Measurements from ENCODE around the gene AKNA.

The AKNA gene

DNA sequence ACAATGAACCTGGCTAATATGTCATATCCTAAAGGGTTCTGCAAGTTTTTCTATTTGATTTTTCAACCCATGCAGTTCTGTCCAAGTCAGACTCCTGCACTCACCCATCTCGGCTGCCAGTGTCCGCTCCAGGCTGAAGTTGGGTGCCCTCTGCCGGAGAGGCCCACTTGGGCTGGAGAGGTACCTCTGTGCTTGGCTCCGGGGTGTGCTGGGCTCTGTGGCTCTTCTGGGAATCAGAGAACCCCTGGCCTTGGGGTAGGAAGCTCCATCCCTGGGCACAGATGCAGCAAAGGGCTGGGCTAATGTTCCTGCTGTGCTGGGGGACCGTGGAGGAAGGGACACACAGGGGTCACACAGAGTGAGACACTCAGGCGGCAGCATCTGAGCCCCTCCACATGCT lies 32.0 kb downstream of the AKNA start:
- no peak for DNase-seq

DNA sequence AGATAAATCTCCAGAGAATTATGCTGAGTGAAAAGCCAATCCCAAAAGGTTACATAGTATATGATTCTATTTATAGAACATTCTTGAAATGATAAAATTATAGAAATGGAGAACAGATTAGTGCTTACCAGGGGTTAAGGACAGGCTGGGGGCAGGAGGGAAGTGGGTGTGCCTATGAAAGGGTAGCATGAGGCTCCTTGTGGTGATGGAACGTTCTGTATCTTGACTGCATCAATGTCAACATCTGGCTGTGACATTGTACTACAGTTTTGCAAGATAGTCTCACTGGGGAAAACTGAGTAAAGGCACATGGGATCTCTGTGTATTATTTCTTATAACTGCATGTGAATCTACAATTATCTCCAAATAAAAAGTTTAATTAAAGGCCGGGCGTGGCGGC lies 35.9 kb downstream of the AKNA start:
- no peak for DNase-seq

- DNase-seq, result no peak
These were observed 37.0 kb downstream of the AKNA start for GRCh38 chr9:114350636-114351401.

DNA sequence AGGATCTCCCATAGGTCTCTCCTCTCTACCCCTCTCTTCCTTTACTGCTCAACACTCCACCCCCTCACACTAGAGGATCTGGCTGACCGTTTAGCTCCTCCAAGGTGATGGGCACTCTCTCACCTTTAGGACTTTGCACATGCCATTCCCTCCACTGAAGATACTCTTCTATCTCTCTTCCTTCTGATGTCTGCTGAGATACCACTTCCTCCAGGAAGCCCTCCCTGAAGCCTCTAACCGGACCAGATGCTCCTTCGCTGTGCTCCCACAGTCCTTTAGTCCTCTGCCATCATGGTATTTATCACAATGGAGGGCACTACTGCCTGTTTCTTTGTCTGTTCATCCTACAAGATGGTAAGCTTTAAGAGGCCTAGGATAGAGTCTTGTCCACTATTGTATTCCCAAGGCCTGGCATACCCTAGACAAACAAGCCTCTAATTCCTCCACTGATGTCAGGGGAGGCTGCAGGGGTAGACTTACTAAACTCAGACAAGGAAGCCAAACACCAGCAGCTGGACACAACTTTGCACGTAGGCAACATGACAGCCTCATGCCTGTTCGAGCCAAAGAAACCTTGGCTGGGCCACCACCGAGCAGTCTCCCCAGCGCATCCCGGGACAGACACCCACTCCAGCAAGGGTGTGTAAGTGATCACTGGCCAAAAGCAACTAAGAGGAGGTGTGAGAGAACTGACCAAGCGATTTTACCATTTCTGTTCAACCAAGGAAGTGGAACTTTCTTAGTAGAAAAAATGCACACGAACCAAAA lies 37.9 kb downstream of the AKNA start:
- no peak for DNase-seq

DNA sequence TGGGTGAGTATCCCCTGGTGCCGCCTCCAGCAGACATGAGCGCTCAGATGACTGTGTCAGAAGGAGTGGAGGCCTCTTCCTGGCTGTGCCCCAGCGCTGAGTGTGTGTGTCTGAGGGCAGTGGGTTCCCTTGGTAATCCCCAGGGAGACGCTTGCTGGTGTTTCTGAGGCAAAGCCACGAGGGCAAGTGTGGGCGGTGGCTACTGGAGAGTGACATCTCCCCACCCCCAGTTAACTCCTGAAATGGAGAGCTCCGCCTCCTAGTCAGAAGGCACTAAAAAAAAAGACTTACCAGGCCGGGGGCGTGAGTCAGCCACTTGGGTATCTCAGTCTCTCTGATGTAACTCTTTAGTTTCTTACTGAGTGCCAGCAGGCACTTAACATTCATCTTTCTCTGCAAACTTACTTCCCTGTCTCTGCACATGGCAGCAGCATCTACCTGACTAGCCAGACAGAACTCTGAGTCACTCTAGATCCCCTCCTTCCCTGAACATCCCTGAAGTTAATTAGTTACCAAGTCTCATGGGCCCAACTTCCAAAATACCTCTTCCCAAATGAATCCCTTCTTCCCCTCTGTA lies 38.8 kb downstream of the AKNA start:
- DNase-seq, result peak; percentile 99

DNA sequence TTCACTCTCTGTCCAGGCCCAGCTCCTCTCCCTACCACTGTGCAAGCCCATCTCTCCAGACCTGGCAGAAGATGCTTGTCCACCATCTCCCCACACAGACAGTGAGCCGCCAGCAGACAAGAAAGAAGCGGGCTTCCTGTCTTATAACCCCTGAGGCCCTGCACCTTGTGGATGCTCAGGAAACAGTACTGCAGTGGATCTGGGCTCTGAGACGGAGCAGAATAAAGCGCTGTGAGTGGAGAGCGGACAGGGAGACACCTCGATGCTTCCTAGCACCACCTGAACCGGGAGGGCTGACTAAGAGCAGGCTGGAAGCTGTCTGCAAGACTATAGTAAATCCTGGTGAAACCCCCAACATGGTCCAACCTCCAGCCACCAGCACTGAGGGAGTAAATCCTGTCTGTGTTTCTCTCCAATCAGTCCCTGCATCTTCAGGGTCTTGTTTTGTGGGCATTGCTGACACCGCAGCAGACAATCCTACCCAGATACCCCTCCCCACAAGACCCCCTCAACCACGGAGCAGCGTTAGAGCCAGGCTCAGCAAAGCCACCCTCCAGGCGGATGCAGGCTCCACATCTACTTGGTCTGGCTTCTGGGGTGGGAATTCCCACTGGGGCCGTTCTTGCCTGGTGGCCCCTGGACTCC lies 39.4 kb downstream of the AKNA start:
- no peak for DNase-seq

DNA sequence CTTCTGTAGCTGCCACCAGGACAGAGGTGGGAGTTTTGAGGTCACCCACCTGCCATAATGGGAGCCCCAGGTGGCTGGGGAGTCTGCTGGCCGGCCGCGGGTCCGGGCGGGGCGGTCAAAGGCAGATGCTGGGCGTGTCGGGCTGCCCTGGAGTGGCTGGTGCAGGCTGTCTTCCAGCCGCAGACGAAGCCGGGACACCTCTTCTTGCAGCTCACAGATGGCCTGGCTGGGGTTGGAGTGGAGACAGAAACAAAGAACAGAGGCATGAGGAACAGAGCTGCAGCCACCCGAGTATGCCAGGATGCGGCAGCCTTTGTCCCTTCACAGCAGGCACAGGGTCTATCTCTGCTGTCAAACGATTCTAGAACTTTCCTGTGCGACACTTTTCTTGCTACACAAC lies 40.1 kb downstream of the AKNA start:
- DNase-seq, result no peak

GRCh38 chr9:114346146-114346545 lies 41.6 kb downstream of the AKNA start:
- no peak for DNase-seq

DNA sequence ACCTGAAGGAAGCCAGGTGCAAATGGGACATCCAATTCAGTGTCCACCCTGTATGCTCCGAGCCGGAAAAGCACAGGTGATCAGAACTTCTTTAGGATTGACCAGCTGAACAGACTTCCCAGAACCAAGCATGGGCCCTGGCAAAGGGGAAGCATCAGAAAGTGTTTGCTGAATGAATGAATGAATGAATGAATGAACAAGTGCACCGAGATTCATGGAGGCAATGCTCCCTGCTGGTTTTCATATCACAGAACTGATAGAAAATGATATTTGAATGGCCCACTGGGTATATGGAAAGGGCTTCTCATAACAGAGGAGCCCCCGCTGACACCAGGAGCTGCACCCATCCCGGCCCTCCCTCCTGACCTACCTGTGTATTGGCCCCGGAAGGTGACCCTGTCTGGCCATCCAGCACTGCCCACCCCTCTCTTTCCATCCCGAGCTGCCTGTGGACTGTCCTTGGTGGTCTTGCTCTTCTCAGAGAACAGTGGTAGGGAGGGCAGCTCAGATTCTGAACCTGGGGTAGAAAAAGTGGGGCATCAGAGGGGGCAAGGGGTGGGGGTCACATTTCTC lies 42.2 kb downstream of the AKNA start:
- no peak for DNase-seq

DNA sequence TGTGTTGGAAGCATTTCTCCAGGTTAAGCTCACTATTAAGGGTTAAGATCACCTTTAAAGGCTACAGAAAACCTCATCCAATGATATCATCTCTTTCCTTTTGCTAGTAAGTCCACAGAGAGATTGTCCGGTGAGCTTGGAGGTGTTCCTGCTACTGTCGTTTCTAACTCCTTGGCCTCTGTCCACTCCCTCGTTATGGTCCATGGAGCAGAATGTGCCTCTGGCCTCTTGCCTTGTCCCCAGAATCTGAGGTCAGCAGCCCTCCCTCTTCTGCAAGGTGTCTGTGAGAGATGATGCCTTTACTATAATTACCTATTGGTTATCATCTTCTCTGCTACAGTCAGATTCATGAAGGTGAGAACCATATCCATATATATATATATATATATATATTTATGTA lies 43.1 kb downstream of the AKNA start:
- DNase-seq, result no peak

DNA sequence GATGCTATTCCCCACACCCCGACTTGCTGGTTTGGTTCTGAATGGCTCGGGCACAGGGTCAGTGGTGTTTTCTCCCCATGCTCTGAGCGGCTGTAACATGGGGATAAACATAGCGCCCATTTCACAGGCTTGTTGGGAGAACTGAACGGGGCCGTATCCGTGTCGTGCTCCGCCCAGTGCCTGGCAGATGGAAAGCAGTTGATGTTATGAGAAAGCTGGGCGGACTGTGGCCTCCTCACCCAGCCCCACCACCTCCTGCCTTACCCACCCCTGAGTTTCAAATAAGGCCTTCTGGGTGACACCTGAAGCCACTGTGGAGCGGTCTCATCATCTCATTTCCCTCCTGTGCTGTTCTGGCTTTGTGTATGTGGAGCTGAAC lies 43.6 kb downstream of the AKNA start:
- no peak for DNase-seq

DNA sequence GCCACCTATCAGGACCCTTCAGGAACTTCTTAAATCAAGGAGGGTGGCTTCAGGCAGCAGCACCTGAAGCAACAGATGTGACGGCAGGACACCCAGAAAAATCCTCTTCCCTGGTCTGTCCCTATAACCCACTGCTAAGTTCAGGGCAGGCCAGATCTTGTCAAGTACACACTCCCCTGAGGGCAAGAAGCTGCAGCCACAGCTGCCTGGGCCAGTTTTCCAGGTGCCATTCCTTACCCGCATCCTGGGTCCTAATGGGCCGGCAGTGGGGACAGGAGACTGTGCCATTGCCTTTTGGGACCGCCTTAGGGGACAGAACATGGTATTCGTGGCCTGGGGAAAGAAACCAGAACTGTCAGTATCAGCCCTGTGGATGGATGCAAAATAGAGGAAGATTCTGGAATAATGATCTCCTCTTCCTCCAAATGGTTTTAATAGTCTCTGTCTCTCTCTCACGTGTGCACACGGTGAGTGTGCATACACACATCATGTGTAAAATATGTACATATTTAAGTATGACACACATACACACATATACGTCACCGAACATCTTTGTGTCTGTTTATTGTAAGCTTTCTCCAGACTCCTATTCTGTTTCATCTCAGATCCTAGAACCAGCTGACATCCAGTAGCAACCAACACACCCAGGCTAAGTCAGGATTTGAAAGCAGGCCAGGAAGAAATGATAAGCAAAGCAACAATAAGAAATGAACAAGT lies 44.2 kb downstream of the AKNA start:
- no peak for DNase-seq

DNA sequence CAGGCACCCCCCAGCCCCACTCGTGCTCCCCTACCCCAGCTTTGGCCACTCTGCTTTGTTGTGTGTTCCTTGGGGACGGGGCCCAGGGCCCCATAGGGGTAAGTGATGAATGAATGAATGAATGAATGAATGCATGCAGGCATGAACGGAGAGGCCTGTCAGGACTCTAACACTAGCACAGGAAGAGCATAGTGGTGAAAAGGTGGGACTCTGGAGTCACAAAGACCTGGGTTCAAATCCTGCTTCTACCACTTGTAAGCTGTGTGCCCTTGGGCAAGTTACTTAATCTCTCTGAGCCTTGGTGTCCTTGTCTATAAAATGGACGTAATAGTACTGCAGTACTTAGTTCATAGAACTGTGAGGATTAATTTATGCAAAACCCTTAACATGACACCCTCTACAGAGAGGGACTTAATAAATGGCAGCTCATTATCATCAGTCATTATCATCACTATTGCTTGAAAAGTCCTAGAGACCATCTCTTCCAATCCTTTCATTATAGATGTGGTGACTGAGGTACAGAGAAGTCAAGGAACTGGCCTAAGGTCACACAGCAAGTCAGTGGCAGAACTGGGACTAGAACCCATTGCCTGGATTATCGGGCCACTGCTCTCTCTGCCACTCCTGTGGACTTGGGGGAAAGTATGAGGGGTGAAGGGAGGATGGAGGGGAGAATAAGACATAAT lies 44.9 kb downstream of the AKNA start:
- no peak for DNase-seq

GRCh38 chr9:114341991-114342390 lies 45.8 kb downstream of the AKNA start:
- DNase-seq, result no peak

DNA sequence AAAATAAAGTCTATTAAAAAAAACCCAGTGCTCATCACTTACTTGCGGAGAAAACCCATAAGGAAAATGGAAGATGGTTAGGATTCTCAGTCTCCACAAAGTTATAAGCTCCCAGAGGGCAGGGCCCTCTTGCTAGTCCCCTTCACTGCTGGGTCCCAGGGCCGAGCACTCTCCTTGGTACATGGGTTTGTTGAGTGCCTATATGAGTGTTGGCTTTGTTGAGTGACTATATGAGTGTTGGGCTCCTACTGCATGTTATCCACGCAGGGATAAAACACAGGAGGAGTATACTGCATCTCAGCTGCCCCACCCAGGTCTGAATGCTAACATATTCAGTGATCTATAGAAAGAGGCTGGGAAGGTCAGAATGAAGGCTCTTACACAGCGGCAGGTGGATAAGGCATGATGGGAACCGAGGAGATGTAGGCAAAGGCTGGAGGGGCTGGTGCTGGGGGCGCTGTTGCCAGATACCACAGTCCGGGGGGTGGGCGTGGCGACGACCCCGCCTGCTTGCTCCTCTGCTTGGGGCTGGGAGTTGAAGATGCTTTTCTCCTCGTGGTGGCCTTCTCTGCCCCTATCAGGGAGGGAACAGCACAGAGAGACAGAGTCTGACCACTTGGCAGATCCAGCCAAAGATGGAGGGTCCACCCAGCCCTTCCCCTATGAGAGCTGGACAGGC lies 46.5 kb downstream of the AKNA start:
- DNase-seq, result no peak

- DNase-seq, result peak; percentile 33
These were observed 48.5 kb downstream of the AKNA start for GRCh38 chr9:114339130-114339908.

- no peak for DNase-seq
These were observed 49.6 kb downstream of the AKNA start for GRCh38 chr9:114338187-114338586.

- DNase-seq, result no peak
These were observed 50.9 kb downstream of the AKNA start for GRCh38 chr9:114336699-114337395.

GRCh38 chr9:114336157-114336556 lies 51.6 kb downstream of the AKNA start:
- no peak for DNase-seq

DNA sequence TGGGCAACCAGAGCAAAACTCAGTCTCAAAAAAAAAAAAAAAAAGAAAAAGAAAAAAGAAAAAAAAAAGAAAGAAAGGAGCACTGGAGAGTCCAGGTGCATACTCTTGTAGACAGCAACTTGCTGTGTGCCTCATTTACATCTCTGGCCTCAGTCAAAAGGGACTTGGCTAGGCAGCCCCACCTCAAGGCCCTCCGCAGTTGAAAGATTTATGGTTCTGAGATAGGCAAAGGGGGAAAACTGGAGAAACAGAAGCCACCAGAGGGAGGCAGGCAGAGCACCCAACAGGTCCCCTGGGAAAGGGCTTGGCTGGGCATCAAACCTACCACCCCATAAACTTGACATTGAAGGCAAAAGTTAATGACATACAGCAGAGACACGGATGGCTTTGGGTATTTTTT lies 52.0 kb downstream of the AKNA start:
- no peak for DNase-seq
